NCI-H2227 treated with DMSO at 0.1 percent for 48 hours (cell line): ENCODE results near the gene A1BG.

Experiments used
- DNase-seq: peaks from one replicate; lab custom pipeline; 2025; lab: John Stamatoyannopoulos, UW

The A1BG gene

DNA sequence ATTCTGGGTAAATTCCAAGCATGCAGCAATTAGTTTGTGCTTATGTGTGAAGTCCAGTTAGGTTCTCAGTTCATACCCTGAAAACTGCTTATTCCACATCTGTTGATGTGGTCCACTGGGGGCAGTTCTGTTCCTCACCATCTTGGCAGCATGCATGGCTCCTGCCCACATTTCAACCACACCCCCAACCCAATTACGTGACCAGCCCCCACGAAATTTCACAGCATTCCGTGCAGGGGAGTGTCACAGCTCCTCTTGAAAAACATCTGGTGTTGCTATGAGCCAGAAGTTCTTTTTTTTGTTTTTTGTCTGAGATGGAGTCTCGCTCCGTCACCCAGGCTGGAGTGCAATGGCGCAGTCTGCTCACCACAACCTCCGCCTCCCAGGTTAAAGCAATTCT lies 57.2 kb downstream of the A1BG start:
- no peak for DNase-seq
